Progenitor cell of endocrine pancreas (in vitro differentiated cells): ENCODE data around the gene BMPER. TPM values are rescaled to one million over a fixed set of nuclear protein-coding genes. Genes with fewer than 3 reads are reported as not detected.

Experiments used
- DNase-seq: peaks from one replicate; pipeline ENCODE4 v3.0.0; 2021; ENCODE audit warnings: low spot score; ENCODE audit not compliant: unreplicated experiment
- H3K27ac Mint-ChIP-seq: 2 replicates; pipeline ENCODE4 v1.8.0; 2021; ENCODE audit warnings: mild to moderate bottlenecking, moderate library complexity, mixed read lengths
- H3K27me3 Mint-ChIP-seq: 2 replicates; pipeline ENCODE4 v1.8.0; 2021; ENCODE audit warnings: mixed read lengths
- H3K36me3 Mint-ChIP-seq: 2 replicates; pipeline ENCODE4 v1.8.0; 2022; ENCODE audit warnings: mixed read lengths; ENCODE audit not compliant: insufficient read depth
- H3K4me1 Mint-ChIP-seq: 2 replicates; pipeline ENCODE4 v1.8.0; 2021; ENCODE audit warnings: low read depth, mixed read lengths
- H3K4me3 Mint-ChIP-seq: 2 replicates; pipeline ENCODE4 v1.8.0; 2021; ENCODE audit warnings: low read depth, mild to moderate bottlenecking, moderate library complexity, mixed read lengths
- H3K9me3 Mint-ChIP-seq: 2 replicates; pipeline ENCODE4 v1.8.0; 2021; ENCODE audit warnings: low read depth, mixed read lengths
- total RNA-seq: library from RNA; stranded (reverse); gene quantifications from 2 replicates; pipeline ENCODE4 v1.2.1, GENCODE V29; 2021
- TF ChIP-seq, protein P1 (sequence below): fragments of 200-600 bp; sonication (generic); IDR thresholded peaks from one replicate; pipeline ENCODE4 v1.5.0; 2021; ENCODE audit warnings: antibody characterized with exemption, mild to moderate bottlenecking; ENCODE audit not compliant: unreplicated experiment

Gene BMPER
- total RNA-seq, 1 donor from 2014 or later, result 0.36 TPM

DNA sequence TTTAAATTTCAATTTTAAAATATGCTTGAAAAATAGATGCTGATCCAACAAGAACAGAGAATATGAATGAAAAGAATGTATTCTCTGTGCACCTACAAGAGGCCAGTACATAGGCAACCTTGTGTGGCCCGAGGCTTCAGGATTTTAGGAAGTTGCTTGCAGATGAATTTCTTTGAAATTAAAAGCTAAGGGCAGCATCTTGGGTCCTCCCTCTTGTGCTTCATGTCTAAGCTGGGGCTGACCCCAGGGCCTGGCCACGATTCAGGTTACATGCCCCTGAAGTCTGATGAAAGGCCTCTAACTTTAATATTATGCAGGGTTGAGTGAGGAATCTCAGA is 138.9 kb downstream of the BMPER start:
- H3K4me1 Mint-ChIP-seq, result no peaks in the 10 kb centered on the region
- H3K9me3 Mint-ChIP-seq, result no peaks in the 10 kb centered on the region
- H3K27ac Mint-ChIP-seq, result no peak overlapping the region
- H3K4me3 Mint-ChIP-seq, result no peak overlapping the region
- no peaks in the 10 kb centered on the region for H3K27me3 Mint-ChIP-seq
- TF ChIP-seq, protein P1, sequence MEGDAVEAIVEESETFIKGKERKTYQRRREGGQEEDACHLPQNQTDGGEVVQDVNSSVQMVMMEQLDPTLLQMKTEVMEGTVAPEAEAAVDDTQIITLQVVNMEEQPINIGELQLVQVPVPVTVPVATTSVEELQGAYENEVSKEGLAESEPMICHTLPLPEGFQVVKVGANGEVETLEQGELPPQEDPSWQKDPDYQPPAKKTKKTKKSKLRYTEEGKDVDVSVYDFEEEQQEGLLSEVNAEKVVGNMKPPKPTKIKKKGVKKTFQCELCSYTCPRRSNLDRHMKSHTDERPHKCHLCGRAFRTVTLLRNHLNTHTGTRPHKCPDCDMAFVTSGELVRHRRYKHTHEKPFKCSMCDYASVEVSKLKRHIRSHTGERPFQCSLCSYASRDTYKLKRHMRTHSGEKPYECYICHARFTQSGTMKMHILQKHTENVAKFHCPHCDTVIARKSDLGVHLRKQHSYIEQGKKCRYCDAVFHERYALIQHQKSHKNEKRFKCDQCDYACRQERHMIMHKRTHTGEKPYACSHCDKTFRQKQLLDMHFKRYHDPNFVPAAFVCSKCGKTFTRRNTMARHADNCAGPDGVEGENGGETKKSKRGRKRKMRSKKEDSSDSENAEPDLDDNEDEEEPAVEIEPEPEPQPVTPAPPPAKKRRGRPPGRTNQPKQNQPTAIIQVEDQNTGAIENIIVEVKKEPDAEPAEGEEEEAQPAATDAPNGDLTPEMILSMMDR, result no peak
- no peak for DNase-seq
- H3K36me3 Mint-ChIP-seq, result no peaks in the 10 kb centered on the region

DNA sequence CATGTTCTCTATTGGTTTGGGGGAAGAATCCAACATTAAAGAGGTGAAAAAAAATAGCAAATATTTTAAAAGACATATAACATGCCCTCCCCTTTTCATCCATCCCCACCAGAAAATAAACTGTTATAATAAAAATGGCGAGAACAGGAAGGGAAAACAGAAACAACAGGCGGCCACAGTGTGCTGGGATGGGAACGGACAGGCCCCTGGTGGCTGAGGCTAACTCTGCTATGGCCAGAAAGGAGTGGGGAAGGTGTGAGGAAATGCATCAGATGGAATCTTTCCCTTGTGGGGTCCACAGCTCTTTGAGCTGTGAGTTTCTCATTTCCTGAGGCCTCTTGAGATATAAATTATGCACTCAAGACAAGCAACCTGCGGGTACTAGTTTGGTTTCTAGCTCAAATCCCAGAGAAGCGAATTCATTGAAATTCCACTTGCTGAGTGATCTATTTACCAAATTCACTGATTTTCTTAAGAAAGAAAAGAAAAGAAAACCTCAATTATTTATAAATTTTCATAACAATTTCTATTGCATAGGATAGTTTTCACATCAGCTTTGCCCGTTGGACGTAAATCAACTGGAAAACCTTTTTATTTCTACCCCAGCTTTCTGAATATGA is 139.5 kb downstream of the BMPER start:
- Mint-ChIP-seq H3K4me3 (no peak overlapping the region), H3K27ac (no peak overlapping the region), H3K9me3 (no peaks in the 10 kb centered on the region), H3K27me3 (no peaks in the 10 kb centered on the region), H3K4me1 (no peaks in the 10 kb centered on the region), H3K36me3 (no peaks in the 10 kb centered on the region)
- DNase-seq, result no peak
- TF ChIP-seq, protein P1, result no peak

DNA sequence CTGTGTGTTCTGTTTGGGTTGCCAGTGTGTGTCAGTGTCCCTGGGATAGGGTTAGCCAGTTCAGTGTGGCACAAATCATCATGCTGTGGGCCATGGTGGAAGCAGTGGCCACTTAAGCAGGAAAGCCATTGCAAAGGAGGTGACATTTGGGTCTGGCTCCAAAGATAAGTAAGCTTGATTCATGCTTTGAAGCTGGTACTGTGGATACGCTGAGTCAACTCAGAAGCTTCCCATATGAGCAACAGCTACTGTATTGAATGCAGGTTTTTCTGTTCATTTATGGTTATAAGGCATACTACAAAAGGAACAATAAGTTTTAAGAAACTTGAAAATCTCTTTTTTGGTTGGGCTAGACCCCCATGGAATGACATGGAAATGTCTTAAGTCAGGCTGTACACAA is 143.1 kb downstream of the BMPER start:
- no peak overlapping the region for H3K27ac Mint-ChIP-seq
- no peaks in the 10 kb centered on the region for H3K9me3 Mint-ChIP-seq
- no peaks in the 10 kb centered on the region for H3K27me3 Mint-ChIP-seq
- no peak overlapping the region for H3K4me3 Mint-ChIP-seq
- no peaks in the 10 kb centered on the region for H3K36me3 Mint-ChIP-seq
- TF ChIP-seq, protein P1, result no peak
- DNase-seq, result no peak
- H3K4me1 Mint-ChIP-seq, result no peaks in the 10 kb centered on the region

DNA sequence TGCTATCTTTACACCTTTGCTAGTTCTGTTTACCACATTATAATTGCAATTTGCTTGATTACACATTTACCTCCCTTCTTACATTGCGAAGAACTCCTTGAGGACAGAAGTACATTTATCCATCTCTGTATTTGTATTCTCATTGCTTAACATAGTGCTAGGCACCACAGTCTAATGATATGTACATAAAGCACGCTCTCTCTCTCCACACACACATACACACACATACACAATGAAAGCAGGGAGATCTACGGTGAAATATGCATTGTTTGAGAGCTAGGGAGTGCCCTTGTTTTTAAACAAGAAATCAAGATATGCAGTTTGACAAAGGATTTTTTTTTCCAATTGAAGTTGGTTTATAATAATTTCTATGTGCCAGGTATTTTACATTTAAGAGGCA is 148.7 kb downstream of the BMPER start:
- TF ChIP-seq, protein P1, result no peak
- Mint-ChIP-seq H3K4me1 (peaks cover 3% of the 10 kb centered on the region), H3K9me3 (no peaks in the 10 kb centered on the region), H3K4me3 (no peak overlapping the region), H3K27ac (no peak overlapping the region), H3K27me3 (peaks cover 4% of the 10 kb centered on the region), H3K36me3 (no peaks in the 10 kb centered on the region)
- no peak for DNase-seq

DNA sequence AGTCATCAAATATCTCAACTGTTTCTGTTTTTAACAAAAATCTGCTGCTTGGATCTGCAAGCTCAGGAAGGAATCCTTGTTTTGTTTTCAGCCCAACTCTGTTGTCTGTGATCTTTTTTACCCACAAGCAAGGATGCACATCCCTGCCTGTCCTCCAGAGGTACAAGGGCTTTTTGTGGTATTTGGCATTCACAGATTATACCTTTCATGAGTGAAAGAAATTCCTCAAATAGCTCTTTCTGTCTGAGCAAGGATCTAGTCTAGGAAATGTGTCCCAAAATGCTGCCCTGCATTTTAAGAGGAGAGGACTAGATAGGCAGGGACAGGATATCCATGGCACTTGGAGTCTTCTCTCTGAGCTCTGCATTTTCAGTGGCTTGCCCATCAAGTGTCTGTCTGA is 151.8 kb downstream of the BMPER start:
- DNase-seq, result no peak
- TF ChIP-seq, protein P1, result no peak
- Mint-ChIP-seq H3K9me3 (no peaks in the 10 kb centered on the region), H3K27me3 (peaks cover 4% of the 10 kb centered on the region), H3K27ac (no peak overlapping the region), H3K36me3 (no peaks in the 10 kb centered on the region), H3K4me1 (peaks cover 3% of the 10 kb centered on the region), H3K4me3 (no peak overlapping the region)
